Cardiac septum (tissue), 1 donor: ENCODE data around the gene DNM3. TPM values are rescaled to one million over a fixed set of nuclear protein-coding genes. Genes with fewer than 3 reads are reported as not detected.

Experiments used
- DNase-seq: peaks from one replicate; pipeline ENCODE4 v3.0.0-alpha.2; 2020; ENCODE audit warnings: low spot score
- intact Hi-C: fragments of 100-400 bp; cut with DNase I; formaldehyde crosslinking; loops from one replicate; pipeline ENCODE4 v1.14.0; 2022
- total RNA-seq: library from RNA; stranded (reverse); fragmentation: NEBNext Ultra II Directional; extraction: Animal tissue kit (Norgen Biotek cat#: 25700); gene quantifications from one replicate; pipeline ENCODE4 v1.2.1, GENCODE V29; 2021
- donor health status: DM: no; HTN: no; CAD: no.

DNM3 gene
- total RNA-seq, 1 donor from 2014 or later, result 2.4 TPM

GRCh38 chr1:172322219-172323061 lies 481.1 kb downstream of the DNM3 start:
- intact Hi-C loops, result loop anchor here (1.0 to 2.0 kb wide), 2 partner anchors 36 to 76 kb away; no protein-coding TSS in a partner anchor
- no peak for DNase-seq

DNA sequence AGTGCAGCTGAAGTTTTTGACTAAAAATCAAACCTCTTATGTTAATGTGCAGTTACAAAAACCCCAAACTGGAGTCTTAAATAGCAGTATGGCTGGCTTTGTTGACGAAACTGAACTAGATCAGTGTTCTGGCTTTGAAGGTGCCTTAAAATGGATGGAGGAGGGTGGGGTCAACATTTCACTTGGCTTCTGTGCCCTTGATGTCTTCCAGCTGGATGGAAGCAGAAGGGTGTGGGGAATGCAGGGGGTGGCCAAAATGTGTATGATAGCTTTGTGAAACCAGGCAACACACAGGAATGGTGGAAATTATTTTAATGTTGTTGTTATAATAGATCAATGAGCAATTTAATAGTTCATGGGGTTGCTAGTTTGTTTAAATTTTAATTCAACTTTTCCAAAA lies 482.4 kb downstream of the DNM3 start:
- intact Hi-C loops, result loop anchor here (2.0 kb wide), 1 partner anchor 75 kb away; no protein-coding TSS in a partner anchor
- DNase-seq, result no peak

DNA sequence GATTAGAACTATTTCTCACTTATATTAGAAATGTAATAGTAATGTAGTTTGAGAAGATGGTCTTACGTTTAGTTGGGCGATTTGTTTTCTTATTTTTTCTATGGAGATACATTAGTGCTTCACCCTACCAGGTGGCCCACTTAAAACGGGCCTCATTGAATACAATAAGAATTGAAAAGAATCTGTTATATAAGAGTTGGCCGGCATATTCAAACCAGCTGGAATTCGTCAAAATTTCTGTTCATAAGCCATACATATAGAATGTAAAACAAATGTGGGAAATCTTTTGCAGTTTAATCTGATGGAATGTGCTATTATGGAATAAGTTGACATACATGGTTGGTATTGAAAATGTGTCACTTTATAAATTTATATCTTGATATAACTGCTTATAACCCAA lies 482.8 kb downstream of the DNM3 start:
- no peak for DNase-seq
- intact Hi-C loops, result no loop called here

- no peak for DNase-seq
- intact Hi-C loops, result no loop called here
These were observed 483.5 kb downstream of the DNM3 start for GRCh38 chr1:172324761-172325160.

DNA sequence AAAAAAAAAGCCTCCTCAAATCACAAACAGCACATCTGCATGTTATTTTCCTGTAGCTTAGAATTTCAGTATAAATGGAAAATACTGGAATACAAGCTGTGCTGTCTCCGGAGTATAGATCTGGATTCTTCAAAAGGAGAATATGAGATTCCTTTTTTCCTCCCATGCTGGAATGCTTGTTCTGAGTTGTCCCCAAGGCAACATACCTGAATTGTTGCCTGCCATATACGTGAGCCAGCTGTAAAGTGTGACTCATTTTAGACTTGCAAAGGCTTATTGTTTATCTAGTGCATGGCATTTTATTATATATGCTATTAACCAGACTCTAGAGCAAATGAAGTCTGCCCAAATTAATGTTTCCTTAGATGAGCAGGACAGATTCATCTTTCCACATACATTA lies 484.2 kb downstream of the DNM3 start:
- intact Hi-C loops, result no loop called here
- DNase-seq, result no peak

- no peak for DNase-seq
- intact Hi-C loops, result no loop called here
These were observed 484.8 kb downstream of the DNM3 start for GRCh38 chr1:172326136-172326535.

- no peak for DNase-seq
- intact Hi-C loops, result no loop called here
These were observed 487.0 kb downstream of the DNM3 start for GRCh38 chr1:172328266-172328665.

DNA sequence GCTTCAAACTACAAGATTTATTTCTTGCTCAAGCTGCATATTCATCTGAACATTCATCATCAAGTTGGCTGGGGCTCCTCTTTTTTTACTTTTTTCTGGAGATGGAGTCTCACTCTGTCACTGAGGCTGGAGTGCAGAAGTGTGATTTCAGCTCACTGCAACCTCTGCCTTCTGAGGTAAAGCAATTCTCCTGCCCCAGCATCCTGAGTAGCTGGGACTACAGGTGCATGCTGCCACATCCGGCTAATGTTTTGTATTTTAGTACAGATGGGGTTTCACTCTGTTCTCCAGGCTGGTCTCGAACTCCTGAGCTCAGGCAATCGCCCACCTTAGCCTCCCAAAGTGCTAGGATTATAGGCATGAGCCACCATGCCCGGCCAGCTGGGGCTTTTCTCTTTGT lies 490.9 kb downstream of the DNM3 start:
- no peak for DNase-seq
- intact Hi-C loops, result no loop called here

DNA sequence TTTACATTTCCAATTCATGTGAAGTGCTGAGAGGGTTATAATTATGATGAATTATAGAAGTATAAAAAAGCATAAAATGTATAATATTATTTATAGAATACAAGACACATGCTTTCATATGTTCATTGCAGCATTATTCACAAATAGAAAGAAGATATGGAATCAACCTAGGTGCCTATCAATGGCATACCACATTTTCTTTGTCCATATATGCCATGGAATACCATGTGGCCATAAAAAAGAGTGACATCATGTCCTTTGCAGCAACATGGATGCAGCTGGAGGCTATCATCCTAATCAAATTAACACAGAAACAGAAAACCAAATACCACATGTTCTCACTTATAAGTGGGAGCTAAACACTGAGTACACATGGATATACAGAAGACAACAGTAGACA lies 494.1 kb downstream of the DNM3 start:
- intact Hi-C loops, result no loop called here

DNA sequence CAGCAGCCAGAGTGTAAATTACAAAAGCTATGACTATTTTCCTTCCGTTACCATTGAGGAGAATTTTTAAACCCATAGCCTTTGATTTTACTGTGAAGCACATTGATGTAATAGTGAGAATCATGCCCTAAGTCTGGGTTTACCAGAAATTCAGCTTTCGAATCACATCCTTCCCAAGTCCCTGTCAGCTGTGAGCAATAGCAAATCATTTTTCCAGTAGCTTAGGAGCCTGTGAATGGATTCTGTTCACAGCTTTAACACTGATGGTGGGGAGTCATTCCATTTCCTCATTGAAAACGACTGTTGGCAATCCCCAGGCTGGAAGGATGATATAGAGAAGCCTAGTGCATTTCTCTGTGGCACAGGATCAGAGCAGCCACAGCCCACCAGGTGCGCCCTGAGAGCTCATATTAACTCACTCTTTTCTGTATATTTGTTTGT lies 497.0 kb downstream of the DNM3 start:
- intact Hi-C loops, result no loop called here
- DNase-seq, result no peak

More for the DNA sequence above, 494.1 kb downstream of the DNM3 start:
- no peak for DNase-seq

DNA sequence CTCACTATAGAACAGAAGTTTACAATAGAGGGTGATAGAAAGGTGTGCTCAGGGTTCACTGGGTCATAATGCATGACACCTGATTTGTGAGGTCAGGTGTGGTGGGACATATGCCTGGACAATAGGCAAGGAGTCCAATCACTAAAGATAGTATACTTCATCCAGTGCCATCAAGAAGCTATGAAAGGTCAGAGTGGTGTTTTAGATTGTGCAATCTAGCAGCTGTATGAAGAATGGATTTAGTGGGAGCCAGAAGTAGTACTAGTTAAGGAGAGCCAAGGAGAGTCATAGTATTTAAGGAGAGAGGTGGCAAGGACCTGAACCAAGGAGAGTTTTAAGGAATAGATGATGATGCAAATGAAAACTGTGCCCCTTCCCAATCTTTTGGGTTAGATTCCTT lies 498.5 kb downstream of the DNM3 start:
- no peak for DNase-seq
- intact Hi-C loops, result no loop called here

- no peak for DNase-seq
- intact Hi-C loops, result no loop called here
These were observed 499.2 kb downstream of the DNM3 start for GRCh38 chr1:172340520-172340919.

DNA sequence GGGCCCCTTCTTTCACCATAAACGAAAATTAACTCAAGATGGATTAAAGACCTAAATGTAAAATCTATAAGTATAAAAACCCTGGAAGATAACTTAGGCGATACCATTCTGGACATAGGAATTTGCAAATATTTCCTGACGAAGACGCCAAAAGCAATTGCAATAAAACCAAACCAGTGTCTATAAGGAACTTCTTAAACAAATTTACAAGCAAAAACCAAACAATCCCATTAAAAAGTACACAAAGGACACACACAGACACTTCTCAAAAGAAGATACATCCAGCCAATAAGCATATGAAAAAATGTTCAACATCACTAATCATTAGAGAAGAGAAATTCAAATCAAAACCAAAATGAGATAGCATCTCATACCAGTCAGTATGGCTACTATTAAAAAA lies 500.4 kb downstream of the DNM3 start:
- intact Hi-C loops, result no loop called here
- DNase-seq, result no peak

DNA sequence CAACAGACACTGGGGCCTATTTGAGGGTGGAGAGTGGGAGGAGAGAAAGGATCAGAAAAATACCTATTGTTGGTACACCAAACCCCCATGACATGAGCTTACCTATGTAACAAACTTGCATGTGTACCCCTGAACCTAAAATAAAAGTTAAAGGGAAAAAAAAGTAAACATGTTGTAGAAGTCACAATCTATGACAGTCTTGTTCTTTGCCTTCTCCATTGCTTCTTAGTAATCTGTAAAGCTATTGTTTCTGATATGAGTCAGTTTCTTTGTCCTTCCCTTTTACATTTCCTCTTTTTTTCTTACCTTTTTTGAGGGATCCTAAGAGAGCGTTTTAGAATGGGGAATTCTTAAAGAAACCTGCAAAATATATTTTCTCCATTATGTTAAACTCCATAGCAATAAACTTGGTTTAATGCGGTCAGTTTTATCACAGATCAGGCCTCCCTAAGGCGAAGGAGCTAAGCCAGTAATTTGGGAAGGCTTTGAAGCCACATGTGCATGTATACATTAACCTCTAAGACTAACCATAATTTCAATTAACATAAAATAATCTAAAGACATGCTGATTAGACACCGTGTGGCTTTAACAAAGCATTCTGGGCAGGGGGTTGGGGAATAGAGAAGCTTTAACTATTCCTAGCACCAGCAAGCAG lies 501.4 kb downstream of the DNM3 start:
- DNase-seq, result no peak
- intact Hi-C loops, result no loop called here

GRCh38 chr1:172343240-172344160 lies 502.2 kb downstream of the DNM3 start:
- intact Hi-C loops, result no loop called here

DNA sequence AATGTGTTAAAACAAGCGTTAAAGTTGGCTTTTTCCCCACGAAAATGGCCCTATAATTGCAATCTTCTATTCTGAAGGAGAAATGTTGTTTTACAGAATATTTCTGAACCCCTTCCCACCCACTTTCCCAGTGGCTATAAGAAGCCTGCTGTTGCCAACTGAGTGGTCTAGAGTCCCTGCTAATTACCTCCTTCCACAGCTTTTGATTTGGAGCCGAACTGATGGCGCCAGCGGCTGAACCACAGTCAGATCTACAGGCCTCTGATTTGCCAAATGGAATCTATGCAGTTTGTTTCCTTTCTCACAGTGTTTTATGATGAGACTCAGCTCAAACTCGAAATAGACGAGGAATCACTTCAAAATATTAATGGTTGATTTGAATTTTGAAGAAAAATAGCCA lies 503.1 kb downstream of the DNM3 start:
- DNase-seq, result no peak
- intact Hi-C loops, result no loop called here

More at GRCh38 chr1:172343240-172344160, 502.2 kb downstream of the DNM3 start:
- DNase-seq, result no peak

GRCh38 chr1:172345077-172345476 lies 503.8 kb downstream of the DNM3 start:
- intact Hi-C loops, result no loop called here
- no peak for DNase-seq

GRCh38 chr1:172347416-172347815 lies 506.1 kb downstream of the DNM3 start:
- intact Hi-C loops, result no loop called here
- DNase-seq, result no peak

DNA sequence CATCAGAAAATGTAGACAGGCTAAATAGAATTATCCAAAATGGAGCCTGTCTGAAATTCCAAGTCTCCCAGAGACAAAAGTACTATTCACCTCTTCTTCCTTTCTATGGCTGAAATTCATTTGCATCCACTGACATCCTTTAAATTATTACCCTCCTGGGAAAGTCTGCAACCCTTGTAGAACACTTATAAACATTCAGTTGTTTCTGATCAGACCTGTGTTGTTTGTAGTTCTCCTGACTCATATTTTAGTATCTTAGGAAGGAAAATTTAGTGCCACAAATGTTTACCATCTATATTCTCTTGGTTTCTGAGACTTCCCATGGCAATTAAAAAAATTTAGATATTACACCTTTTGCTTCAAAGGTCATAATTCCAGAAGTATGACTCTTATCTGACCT lies 509.6 kb downstream of the DNM3 start:
- intact Hi-C loops, result no loop called here
- no peak for DNase-seq

DNA sequence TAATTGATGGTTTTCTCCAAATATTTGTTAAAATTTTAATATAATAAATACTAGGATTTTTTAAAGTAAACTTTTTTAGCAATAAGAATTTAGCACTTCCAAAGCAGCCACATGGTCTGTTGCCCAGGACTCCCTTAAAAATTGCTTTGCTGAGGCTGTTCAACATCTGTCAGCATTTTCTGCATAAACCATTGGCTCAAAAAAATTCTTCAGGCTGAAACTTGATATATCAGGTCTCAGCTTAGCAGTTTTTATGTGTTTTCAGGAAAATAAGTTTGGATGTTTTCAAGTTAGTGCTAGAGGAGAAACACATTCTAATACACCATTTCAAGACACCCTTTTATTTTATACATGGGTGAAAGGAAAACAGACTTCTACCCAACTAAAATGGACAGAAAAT lies 510.0 kb downstream of the DNM3 start:
- intact Hi-C loops, result no loop called here
- no peak for DNase-seq
